HG03521 (cell line): ENCODE results near the gene MIEF1.
"Not testable (repeated sequence)": the region's sequence is repeated elsewhere in the genome, so short reads cannot be mapped to it uniquely, and the experiment has no call there.

Source experiments
- ATAC-seq: cut with Tn5 transposase; IDR thresholded peaks from one replicate; pipeline ENCODE4 v1.9.1; 2021; ENCODE audit warnings: mild to moderate bottlenecking, moderate library complexity; ENCODE audit not compliant: unreplicated experiment

The MIEF1 gene

GRCh38 chr22:39512026-39512425, 9.9 kb downstream of the MIEF1 start:
- no peak for ATAC-seq

GRCh38 chr22:39513791-39514190, 11.7 kb downstream of the MIEF1 start:
- ATAC-seq, result no peak

GRCh38 chr22:39514373-39514973, 12.4 kb downstream of the MIEF1 start:
- ATAC-seq, result no peak

GRCh38 chr22:39515266-39516050, 13.4 kb downstream of the MIEF1 start:
- no peak for ATAC-seq

- no peak for ATAC-seq
Observed at GRCh38 chr22:39517470-39517869, 15.4 kb downstream of the MIEF1 start.

GRCh38 chr22:39518144-39518786, 16.2 kb downstream of the MIEF1 start:
- no peak for ATAC-seq

- no peak for ATAC-seq
Observed at GRCh38 chr22:39518996-39519680, 17.0 kb downstream of the MIEF1 start.

GRCh38 chr22:39519681-39520225, 17.7 kb downstream of the MIEF1 start:
- ATAC-seq, result peak; percentile 68

GRCh38 chr22:39520226-39521105, 18.4 kb downstream of the MIEF1 start, which contains the start of gene ATF4:
Gene ATF4, plus strand, starts transcription at chr22:39520562. Its CDS starts 884 bp downstream, at chr22:39521446.
- peak; percentile 50 for ATAC-seq

- ATAC-seq, result not testable (repeated sequence)
Observed at GRCh38 chr22:39521106-39521885, 19.2 kb downstream of the MIEF1 start.

GRCh38 chr22:39522091-39522490, 20.0 kb downstream of the MIEF1 start:
- not testable (repeated sequence) for ATAC-seq

GRCh38 chr22:39522567-39523300, 20.6 kb downstream of the MIEF1 start:
- ATAC-seq, result no peak

- ATAC-seq, result no peak
Observed at GRCh38 chr22:39524089-39524752, 22.1 kb downstream of the MIEF1 start.

GRCh38 chr22:39524753-39525657, 22.9 kb downstream of the MIEF1 start:
- ATAC-seq, result no peak

- no peak for ATAC-seq
Observed at GRCh38 chr22:39525658-39525975, 23.5 kb downstream of the MIEF1 start.

- ATAC-seq, result no peak
Observed at GRCh38 chr22:39526736-39527171, 24.7 kb downstream of the MIEF1 start.

- no peak for ATAC-seq
Observed at GRCh38 chr22:39527481-39527961, 25.4 kb downstream of the MIEF1 start.
